Measurements from ENCODE around the gene LTBP1.

Gene LTBP1

DNA sequence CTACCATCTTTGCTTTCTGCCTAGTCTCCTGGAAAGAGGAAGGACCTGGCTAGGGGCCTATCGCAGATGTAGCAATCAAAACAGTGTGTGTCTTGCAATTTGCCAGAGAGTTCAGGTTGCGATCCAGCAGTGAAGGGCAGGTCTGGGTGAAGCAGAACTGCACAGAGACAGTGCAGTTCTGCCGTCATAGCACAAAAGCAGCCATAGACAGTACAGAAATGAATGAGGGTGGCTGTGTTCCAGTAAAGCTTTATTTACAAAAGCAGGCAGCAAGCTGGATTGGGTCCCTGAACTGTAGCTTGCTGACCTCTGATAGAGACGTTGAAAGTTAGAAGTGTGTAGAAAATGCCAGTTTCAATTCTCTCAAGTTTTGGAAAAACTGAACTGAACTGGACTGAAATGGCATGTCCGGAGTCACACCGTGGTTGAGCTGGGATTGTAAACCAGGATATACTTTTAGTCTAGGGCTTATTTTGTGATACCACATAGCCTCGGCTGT lies 186.8 kb downstream of the LTBP1 start:
- Histone ChIP-seq H3K4me3 (IDR thresholded peaks at IDR 0.05; ENCODE audit: insufficient read depth, low read depth, low read length) (no peak overlapping the region), H3K4me2 (no peak overlapping the region), H3K79me2 (ENCODE audit: insufficient read depth, low read depth) (no peaks in the 10 kb centered on the region), H3K4me1 (ENCODE audit: low read depth, poor library complexity, severe bottlenecking) (no peaks in the 10 kb centered on the region), H3K36me3 (ENCODE audit: insufficient read depth) (no peaks in the 10 kb centered on the region), H3K27me3 (ENCODE audit: insufficient read depth, low read depth) (no peaks in the 10 kb centered on the region), H3K9ac (no peak overlapping the region), H3K27ac (no peak overlapping the region), H2AFZ (ENCODE audit: low read depth) (no peak overlapping the region), H4K20me1 (ENCODE audit: insufficient read depth) (no peaks in the 10 kb centered on the region)
- TF ChIP-seq CTCF (conservative IDR thresholded peaks at IDR 0.05; ENCODE audit: low read depth, low read length): no peak

DNA sequence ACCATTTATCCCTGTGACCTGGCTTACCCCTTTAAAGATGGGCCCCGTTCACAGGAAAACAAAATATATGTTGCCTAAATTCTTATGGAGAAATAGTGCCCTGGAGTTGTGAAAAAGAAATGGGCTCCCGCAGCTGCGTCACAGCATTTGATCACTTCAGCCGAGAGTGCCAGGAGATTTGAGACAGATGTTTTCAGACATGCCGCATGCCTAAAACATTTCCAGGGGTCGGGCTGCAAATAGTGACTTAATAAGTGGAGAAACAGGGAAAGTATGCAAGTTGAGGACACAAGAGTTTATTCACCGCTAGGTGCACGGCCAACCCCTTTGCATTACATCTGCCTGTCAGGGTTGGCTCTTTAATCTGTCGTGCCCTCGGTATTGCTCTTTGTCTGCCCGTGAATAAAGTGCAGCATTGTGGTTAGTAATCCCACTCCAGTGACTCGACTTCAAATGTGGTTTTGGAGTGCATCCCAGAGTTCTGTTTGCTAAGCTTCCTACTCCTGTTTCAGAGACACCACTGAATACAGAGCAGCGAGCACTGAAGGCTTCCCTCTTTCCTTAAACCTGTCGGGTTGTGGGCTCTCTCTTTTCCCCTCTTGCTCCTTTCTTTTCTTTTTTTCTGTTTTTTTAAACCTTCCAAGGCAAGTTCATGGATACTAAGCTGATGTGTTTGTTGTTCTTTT lies 187.5 kb downstream of the LTBP1 start:
- Histone ChIP-seq H3K79me2 (ENCODE audit: insufficient read depth, low read depth) (no peaks in the 10 kb centered on the region), H3K27ac (no peak overlapping the region), H3K27me3 (ENCODE audit: insufficient read depth, low read depth) (no peaks in the 10 kb centered on the region), H3K9ac (no peak overlapping the region), H4K20me1 (ENCODE audit: insufficient read depth) (no peaks in the 10 kb centered on the region), H2AFZ (ENCODE audit: low read depth) (no peak overlapping the region), H3K4me2 (no peak overlapping the region), H3K36me3 (ENCODE audit: insufficient read depth) (no peaks in the 10 kb centered on the region), H3K4me3 (IDR thresholded peaks at IDR 0.05; ENCODE audit: insufficient read depth, low read depth, low read length) (no peak overlapping the region), H3K4me1 (ENCODE audit: low read depth, poor library complexity, severe bottlenecking) (no peaks in the 10 kb centered on the region)
- TF ChIP-seq CTCF (conservative IDR thresholded peaks at IDR 0.05; ENCODE audit: low read depth, low read length): no peak

DNA sequence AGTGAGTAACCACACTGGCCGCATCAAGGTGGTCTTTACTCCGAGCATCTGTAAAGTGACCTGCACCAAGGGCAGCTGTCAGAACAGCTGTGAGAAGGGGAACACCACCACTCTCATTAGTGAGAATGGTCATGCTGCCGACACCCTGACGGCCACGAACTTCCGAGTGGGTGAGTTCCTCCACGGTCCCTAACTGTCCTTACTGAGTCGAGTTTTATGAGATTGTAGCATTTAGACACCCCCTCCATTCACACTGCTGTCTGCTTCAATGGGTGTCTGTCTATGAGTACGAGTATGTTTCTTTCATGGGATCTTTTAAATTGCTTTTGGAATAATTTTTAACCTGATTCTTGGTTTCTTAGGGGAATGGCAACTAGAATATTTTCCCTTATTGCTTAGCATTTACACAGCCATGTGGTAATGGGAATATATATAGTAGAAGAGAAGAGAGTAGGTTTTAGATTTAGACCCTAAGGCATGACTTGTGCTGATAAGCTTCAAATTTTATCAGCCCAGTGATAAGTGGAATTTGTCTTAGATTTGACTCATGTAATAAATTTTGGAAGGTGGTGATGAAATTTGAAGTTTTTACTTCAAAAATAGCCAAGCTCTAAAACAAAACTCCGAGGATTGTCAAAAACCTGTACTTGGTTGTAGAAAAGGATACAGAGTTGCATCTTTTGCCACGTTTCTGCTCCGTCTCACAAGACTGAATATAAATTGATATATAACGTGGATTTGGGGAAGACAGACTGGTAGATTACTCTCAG lies 188.2 kb downstream of the LTBP1 start:
- Histone ChIP-seq H3K27me3 (ENCODE audit: insufficient read depth, low read depth) (no peaks in the 10 kb centered on the region), H3K27ac (no peak overlapping the region), H3K4me3 (IDR thresholded peaks at IDR 0.05; ENCODE audit: insufficient read depth, low read depth, low read length) (no peak overlapping the region), H3K9ac (no peak overlapping the region), H3K4me2 (no peak overlapping the region), H3K36me3 (ENCODE audit: insufficient read depth) (no peaks in the 10 kb centered on the region), H3K79me2 (ENCODE audit: insufficient read depth, low read depth) (no peaks in the 10 kb centered on the region), H2AFZ (ENCODE audit: low read depth) (no peak overlapping the region), H3K4me1 (ENCODE audit: low read depth, poor library complexity, severe bottlenecking) (no peaks in the 10 kb centered on the region), H4K20me1 (ENCODE audit: insufficient read depth) (no peaks in the 10 kb centered on the region)
- no peak for TF ChIP-seq CTCF (conservative IDR thresholded peaks at IDR 0.05; ENCODE audit: low read depth, low read length)

GRCh38 chr2:33135645-33136044 lies 188.9 kb downstream of the LTBP1 start:
- Histone ChIP-seq H2AFZ (ENCODE audit: low read depth) (no peak overlapping the region), H3K9ac (no peak overlapping the region), H3K27ac (no peak overlapping the region), H3K4me1 (ENCODE audit: low read depth, poor library complexity, severe bottlenecking) (no peaks in the 10 kb centered on the region), H3K4me3 (IDR thresholded peaks at IDR 0.05; ENCODE audit: insufficient read depth, low read depth, low read length) (no peak overlapping the region), H3K79me2 (ENCODE audit: insufficient read depth, low read depth) (no peaks in the 10 kb centered on the region), H3K4me2 (no peak overlapping the region), H3K36me3 (ENCODE audit: insufficient read depth) (no peaks in the 10 kb centered on the region), H3K27me3 (ENCODE audit: insufficient read depth, low read depth) (no peaks in the 10 kb centered on the region), H4K20me1 (ENCODE audit: insufficient read depth) (no peaks in the 10 kb centered on the region)
- no peak for TF ChIP-seq CTCF (conservative IDR thresholded peaks at IDR 0.05; ENCODE audit: low read depth, low read length)

Data from KMS-11 (cell line).